GM18868 (cell line): ENCODE results near the gene ELP6.

ENCODE experiments used
- ATAC-seq: cut with Tn5 transposase; IDR thresholded peaks from one replicate; pipeline ENCODE4 v1.9.1; 2021; ENCODE audit warnings: mild to moderate bottlenecking, moderate library complexity; ENCODE audit not compliant: unreplicated experiment

Gene ELP6

DNA sequence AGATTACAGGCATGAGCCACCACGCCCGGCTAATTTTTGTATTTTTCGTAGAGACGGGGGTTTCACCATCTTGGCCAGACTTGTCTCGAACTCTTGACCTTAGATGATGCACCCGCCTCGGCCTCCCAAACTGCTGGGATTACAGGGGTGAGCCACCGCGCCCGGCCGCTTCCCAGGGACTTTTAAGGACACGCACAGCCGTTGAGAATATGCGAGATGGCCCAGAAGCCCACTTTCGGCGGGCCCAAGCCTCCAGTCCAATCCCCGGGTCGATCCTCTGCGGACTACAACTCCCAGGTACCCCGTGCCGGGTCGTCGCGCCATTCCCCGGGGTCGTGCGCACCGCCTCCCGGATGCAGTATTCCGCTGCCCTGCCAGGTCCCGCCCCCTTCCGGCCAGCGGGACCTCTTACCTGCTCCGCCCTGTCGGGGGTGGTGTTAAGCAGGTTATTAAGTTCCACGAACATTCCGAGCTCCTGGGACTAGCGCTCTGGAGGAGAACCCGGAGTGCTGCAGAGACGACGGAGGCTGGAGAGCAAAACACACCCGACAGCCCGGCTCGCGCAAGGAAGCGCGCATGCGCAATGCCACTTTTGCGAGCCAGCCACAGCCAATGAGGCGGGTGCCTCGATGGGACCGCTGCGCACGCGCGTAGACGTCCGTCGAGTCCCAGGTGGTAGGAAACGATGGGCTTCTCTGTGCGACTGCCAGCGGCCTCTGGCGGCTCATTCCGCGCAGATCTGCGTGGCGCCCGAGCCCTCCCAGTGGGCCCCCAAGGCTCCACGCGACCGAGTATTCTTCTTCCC lies at the start of gene ELP6:
Gene ELP6, minus strand, starts transcription at position 588 of the 805 bp plus-strand sequence. Its CDS starts 122 bp downstream, at position 466.
- peak; percentile 93 for ATAC-seq

- no peak for ATAC-seq
Measured at GRCh38 chr3:47556351-47556750, 42.8 kb upstream of the ELP6 start.

DNA sequence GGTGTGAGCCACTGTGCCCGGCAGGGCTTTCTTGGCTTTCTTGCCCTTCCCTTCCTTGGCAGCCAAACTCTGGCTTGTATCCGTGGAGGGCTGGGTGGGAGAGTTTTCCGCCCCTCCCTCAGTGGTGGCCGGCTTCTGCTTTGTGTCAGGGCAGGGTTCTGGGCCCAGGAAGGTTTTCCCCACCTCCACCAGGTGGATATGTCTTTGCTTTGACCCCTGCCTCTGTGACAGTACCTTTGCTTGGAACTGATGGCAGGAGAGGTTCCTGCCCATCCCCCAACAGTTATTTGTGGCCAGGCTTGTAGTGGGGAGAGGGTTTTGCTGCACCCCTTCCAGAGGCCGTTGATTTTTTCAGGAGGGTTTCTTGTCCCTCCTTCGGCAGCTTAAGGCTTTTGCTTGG lies 40.8 kb upstream of the ELP6 start:
- no peak for ATAC-seq

- no peak for ATAC-seq
Measured at GRCh38 chr3:47553407-47553806, 39.9 kb upstream of the ELP6 start.

DNA sequence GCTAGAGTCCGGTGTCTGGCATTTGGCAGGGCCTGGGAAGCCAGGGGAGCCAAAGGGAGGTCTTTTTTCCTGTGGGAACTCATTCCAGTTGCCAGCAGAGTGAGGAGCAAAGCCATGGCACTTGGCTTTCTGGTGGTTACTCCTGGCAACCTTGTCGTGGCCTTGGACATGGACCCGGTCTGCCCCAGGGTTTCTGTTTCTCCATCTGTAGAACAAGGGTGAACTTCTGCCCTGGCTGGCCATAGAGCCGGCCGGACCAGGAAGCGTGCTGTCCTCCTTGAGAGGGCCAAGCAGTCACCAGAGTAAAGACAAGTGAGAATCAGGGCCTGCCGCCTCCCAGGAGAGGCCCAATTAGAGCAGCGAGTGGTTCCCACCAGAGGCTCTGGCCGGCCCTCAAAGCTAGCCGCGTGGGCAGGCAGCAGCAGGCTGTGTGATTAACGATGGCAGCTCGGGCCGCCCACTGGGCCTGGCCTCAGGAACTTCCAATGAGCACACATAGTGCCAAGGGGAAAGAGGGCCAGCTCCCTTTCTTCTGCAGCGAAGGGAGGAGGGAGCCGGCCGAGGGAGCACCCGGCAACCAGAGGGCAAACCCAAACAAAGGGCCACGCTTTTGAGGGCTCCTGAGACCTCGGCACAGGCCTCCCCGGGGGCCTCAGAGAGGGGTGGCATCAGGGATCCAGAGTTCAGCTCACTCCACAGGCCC lies 29.1 kb upstream of the ELP6 start:
- no peak for ATAC-seq

GRCh38 chr3:47541583-47542108 lies 28.1 kb upstream of the ELP6 start:
- ATAC-seq: no peak

DNA sequence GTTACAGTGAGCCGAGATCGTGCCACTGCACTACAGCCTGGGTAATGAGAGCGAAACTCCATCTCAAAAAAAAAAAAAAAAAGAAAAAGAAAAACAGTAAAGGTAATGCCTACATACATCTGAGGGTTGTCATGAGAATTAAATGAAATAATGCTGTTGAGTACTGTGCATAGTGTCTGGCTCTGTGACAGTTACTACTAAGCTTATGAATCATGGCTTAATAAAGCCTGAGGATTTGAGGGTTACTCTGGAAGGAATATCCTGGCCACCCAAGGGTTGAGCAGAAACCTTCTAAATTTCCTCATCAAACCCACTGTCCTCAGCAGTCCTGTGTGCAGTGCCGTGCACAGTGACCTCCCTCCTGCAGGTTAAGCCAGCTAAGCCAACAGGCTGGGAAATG lies 26.8 kb upstream of the ELP6 start:
- no peak for ATAC-seq

DNA sequence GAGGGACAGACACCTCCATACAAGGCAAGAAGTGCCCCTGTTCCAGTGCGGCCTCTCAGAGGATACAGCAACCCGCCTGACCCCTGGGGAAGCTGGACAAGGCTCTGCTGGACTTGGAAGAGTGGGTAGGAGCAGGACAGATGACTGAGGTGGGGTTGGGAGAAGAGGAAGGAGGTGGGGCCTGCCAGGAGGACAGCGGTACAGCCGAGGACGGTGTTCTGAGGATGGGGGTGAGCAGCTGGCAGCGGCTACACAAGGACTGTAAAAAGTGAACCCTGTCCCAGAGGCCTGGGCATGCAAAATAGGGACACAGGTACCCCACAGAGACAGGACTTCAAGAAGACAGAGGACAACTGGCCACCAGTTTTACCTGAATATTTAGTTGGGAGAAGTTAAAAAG lies 23.5 kb upstream of the ELP6 start:
- no peak for ATAC-seq

- no peak for ATAC-seq
Measured at GRCh38 chr3:47536221-47536891, 22.8 kb upstream of the ELP6 start.

- ATAC-seq: no peak
Measured at GRCh38 chr3:47533996-47534454, 20.5 kb upstream of the ELP6 start.

- no peak for ATAC-seq
Measured at GRCh38 chr3:47533481-47533880, 20.0 kb upstream of the ELP6 start.

GRCh38 chr3:47527952-47528725 lies 14.6 kb upstream of the ELP6 start:
- ATAC-seq: no peak

DNA sequence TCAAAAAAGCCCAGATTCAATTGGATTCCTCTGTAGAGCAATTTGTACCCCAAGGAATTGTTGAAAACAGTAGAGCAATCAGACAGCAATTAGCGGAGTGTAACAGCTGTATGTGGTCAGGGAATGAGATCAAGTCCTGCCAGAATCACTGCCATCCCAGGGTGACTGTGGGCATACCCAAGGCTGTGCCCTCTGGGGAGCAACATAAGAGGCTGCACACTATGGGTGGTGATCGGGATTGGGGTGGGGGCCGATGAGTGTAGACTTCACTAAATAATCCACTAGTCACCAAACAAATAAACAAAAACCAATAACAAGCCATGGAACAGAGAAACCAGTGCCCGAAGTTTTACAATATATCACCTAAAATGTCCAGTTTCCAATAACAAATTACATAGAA lies 12.1 kb upstream of the ELP6 start:
- ATAC-seq: no peak

DNA sequence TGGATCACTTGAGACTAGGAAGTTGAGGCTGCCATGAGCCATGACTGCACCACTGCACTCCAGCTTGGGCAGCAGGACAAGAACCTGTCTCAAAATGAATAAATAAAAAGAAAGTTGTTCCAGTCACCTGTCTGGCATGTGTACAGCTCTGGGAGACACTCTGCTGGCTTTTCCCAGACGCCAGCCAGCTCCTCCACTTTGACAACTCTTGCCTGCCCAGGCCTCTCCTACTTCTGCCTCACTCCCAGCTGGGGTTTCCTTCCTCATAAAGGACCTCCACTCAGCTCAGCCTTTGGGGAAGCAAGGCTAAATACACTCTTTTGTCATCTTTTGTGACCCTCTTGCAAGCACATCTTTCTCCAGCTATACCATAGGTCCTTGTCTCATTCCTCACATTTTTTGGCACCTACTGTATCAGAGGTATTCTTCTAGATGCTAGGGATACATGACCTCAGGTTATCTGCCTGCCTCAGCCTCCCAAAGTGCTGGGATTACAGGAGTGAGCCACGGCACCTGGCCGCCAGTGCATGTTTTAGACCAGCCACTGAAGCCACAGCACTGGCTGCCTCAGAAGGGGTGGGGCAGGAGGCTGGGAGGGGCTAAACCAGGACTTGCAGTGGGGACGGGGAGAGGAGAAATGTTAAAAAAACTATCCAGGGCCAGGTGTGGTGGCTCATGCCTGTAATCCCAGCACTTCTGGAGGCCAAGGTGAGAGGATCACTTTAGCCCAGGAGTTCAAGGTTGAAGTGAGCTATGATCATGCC lies 10.0 kb upstream of the ELP6 start:
- no peak for ATAC-seq

DNA sequence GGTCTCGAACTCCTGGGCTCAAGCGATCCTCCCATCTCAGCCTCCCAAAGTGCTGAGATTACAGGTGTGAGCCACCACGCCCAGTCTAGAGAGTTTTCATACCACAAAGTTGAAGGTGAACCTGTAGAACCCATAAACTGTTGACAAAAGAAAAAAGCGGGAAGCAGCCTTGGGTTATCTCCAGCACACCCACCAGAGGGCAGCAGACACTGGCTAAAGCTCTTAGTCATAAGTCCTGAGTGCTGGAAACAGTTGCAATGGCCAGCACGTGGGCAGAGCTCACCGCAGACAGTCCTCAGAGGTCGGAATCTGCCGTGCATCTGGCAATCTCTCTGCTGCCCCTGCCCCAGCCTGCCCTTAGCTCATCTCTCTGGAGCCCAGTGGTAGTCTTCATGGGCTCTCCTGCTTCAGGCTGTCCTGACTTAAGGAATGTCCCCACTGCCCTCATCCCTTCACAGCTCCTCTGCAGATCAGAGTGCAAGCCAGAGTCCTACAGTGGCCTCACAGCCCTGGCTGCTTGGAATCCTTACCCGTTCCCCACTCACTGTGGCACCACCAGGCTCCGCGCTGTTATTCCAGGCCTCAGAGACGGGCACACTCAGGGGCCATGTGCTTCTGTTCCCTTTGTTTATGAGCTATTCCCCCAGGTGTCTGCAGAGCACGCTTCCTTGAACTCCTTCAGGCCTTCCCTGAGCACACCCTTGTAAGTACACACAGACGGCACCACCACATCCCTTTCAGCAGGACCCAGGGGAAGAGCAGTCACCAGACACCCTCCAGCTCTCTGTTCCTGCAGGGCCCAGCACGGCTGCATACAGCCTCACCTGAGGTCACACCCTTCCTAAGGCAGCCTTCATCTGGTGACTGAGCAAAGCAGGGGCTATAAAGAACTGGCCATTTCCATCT lies 8.8 kb upstream of the ELP6 start:
- no peak for ATAC-seq

- no peak for ATAC-seq
Measured at GRCh38 chr3:47520756-47521155, 7.2 kb upstream of the ELP6 start.

GRCh38 chr3:47517937-47518336 lies 4.4 kb upstream of the ELP6 start:
- ATAC-seq: no peak

DNA sequence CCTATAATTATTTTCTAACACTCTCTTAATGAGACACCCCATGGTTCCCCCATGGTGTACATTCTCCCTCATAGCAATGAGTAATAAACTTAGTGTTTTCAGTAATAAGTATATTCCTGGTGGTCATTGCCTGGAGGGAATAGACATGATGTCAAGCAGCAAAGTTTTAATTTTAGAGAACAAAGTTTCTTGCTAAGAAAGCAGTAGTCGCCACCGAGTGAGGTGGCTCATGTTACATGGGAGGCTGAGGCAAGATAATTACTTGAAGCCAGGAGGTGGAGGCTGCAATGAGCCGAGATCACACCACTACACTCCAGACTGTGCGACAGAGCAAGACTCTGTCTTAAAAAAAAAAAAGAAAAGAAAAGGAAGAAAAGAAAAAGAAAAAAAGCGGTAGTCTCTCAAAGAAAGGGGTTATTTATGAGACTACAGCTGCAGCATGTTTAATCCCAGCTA lies 2.4 kb upstream of the ELP6 start:
- no peak for ATAC-seq

- ATAC-seq: no peak
Measured at GRCh38 chr3:47515100-47515499, 1.6 kb upstream of the ELP6 start.
